GM13976 (cell line): ENCODE measurements around the gene C16orf54.
"Not testable (repeated sequence)": the region's sequence is repeated elsewhere in the genome, so short reads cannot be mapped to it uniquely, and the experiment has no call there.

ENCODE experiments used
- DNase-seq: peaks from one replicate; pipeline ENCODE4 v3.0.0; 2012; ENCODE audit warnings: low spot score
- in situ Hi-C: fragments of 300-500 bp; cut with MboI; formaldehyde crosslinking; loops from one replicate; pipeline ENCODE4 v1.12.0; 2022; ENCODE audit warnings: low sequenced_read_pairs, mixed read lengths, inconsistent platforms; ENCODE audit not compliant: unreplicated experiment
- TF ChIP-seq, protein P1 (sequence below): IDR thresholded peaks from 2 replicates; pipeline ENCODE4 v1.5.1; 2012; ENCODE audit warnings: borderline replicate concordance, mild to moderate bottlenecking; ENCODE audit not compliant: insufficient read depth; ENCODE audit errors: extremely low read depth, missing control alignments, control extremely low read depth

C16orf54 gene

GRCh38 chr16:29775742-29776408 lies 30.1 kb upstream of the C16orf54 start:
- no peak for DNase-seq
- TF ChIP-seq, protein P1, sequence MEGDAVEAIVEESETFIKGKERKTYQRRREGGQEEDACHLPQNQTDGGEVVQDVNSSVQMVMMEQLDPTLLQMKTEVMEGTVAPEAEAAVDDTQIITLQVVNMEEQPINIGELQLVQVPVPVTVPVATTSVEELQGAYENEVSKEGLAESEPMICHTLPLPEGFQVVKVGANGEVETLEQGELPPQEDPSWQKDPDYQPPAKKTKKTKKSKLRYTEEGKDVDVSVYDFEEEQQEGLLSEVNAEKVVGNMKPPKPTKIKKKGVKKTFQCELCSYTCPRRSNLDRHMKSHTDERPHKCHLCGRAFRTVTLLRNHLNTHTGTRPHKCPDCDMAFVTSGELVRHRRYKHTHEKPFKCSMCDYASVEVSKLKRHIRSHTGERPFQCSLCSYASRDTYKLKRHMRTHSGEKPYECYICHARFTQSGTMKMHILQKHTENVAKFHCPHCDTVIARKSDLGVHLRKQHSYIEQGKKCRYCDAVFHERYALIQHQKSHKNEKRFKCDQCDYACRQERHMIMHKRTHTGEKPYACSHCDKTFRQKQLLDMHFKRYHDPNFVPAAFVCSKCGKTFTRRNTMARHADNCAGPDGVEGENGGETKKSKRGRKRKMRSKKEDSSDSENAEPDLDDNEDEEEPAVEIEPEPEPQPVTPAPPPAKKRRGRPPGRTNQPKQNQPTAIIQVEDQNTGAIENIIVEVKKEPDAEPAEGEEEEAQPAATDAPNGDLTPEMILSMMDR: no peak
- in situ Hi-C loops: no loop called here

DNA sequence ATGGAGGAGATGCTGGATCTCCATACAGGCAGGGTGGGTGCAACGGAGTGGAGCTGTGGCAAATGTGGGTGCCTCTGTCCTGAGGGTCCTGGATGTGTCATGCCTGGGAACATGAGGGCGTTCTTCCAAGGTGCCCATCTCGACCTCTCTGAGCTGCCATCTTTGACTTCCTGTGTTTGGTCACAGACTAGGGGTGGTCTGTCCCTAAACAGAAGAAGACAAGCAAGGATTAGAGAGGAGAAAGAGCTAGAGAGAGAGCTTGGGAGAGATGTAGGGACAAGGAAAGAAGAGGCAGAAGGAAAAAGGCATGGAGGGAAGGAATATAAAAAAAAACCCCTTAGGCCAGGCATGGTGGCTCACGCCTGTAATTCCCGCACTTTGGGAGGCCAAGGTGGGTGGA lies 28.9 kb upstream of the C16orf54 start:
- no peak for DNase-seq
- in situ Hi-C loops: no loop called here
- TF ChIP-seq, protein P1: no peak

DNA sequence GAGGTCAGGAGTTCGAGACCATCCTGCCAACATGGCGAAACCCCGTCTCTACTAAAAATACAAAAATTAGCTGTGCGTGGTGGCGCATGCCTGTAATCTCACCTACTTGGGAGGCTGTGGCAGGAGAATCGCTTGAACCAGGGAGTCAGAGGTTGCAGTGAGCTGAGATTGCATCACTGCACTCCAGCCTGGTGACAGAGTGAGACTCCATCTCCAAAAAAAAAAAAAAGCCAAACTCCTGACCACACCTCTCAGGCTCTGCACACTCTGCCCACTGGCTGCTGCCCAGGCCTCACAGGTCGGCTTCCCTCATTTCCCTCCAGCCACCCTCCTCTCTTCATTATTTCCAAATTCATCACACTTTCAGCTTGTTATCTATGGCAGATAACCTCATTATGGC lies 26.5 kb upstream of the C16orf54 start:
- in situ Hi-C loops, DNase-seq: not testable (repeated sequence)

GRCh38 chr16:29770250-29770929 lies 24.6 kb upstream of the C16orf54 start:
- TF ChIP-seq, protein P1: no peak
- no peak for DNase-seq
- in situ Hi-C loops: no loop called here

GRCh38 chr16:29769507-29769906 lies 23.7 kb upstream of the C16orf54 start:
- DNase-seq: no peak
- TF ChIP-seq, protein P1: no peak
- in situ Hi-C loops: no loop called here

- TF ChIP-seq, protein P1: no peak
- DNase-seq: no peak
- in situ Hi-C loops: no loop called here
Measured at GRCh38 chr16:29767062-29767461, 21.3 kb upstream of the C16orf54 start.

GRCh38 chr16:29766571-29766970 lies 20.8 kb upstream of the C16orf54 start:
- in situ Hi-C loops: no loop called here
- DNase-seq: no peak
- TF ChIP-seq, protein P1: no peak
